Astrocyte of the spinal cord (primary cell): ENCODE measurements around the gene PDPK1.
"Not testable (repeated sequence)": the region's sequence is repeated elsewhere in the genome, so short reads cannot be mapped to it uniquely, and the experiment has no call there.

ENCODE experiments used
- DNase-seq: peaks from one replicate; pipeline ENCODE4 v3.0.0; 2011; ENCODE audit warnings: low read depth, low spot score
- H3K4me3 ChIP-seq: 2 replicates; pipeline ENCODE4 v1.5.1; 2011; ENCODE audit warnings: low read depth, mild to moderate bottlenecking, low read length, moderate library complexity
- in situ Hi-C: cut with HindIII; loops from 2 replicates; pipeline ENCODE4 v1.10.0; 2017; ENCODE audit warnings: low sequenced_read_pairs
- TF ChIP-seq, protein P1 (sequence below): IDR thresholded peaks from 2 replicates; pipeline ENCODE4 v1.5.1; 2012; ENCODE audit warnings: low read depth, mild to moderate bottlenecking, low read length, inconsistent platforms

PDPK1 gene

DNA sequence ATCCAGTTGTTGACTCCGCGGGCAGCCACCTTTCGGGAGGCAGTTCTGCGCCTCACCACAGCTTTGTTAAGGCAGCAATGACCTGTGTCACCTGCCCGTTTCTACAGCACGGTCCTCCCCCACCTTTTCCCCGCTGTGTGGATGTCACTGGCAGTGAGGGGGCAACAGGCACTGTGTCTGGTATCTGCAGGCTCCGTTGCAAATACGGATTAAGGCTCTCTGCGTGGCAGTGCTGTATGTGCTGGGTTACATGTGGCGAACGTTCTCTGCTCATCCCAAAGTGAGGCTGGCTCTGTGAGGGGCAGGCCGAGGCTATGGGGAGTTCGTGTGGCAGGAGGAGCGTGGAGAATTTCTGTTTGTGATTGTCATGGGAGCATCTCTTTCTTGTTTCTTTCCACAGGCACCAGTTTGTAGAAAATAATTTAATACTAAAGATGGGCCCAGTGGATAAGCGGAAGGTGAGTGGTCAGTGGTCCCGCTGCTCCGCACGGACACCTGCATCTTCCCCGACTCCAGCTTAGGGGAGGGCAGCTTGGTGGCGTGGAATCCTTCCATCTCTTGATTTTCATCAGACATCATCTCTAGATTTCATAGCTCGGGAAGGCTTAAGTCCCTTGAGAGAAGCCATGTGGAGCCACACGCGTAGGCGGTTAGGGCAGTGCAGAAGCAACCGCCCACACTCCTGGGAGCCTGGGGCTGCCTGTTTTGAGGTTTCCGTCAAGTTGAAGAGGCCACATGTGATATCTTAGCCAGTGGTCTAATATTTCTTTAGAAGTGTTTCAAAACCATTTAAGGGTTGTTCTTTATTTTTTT lies 57.8 kb downstream of the PDPK1 start:
- in situ Hi-C loops, result no loop called here
- TF ChIP-seq, protein P1, sequence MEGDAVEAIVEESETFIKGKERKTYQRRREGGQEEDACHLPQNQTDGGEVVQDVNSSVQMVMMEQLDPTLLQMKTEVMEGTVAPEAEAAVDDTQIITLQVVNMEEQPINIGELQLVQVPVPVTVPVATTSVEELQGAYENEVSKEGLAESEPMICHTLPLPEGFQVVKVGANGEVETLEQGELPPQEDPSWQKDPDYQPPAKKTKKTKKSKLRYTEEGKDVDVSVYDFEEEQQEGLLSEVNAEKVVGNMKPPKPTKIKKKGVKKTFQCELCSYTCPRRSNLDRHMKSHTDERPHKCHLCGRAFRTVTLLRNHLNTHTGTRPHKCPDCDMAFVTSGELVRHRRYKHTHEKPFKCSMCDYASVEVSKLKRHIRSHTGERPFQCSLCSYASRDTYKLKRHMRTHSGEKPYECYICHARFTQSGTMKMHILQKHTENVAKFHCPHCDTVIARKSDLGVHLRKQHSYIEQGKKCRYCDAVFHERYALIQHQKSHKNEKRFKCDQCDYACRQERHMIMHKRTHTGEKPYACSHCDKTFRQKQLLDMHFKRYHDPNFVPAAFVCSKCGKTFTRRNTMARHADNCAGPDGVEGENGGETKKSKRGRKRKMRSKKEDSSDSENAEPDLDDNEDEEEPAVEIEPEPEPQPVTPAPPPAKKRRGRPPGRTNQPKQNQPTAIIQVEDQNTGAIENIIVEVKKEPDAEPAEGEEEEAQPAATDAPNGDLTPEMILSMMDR, result no peak
- DNase-seq, result no peak
- no peak overlapping the region for H3K4me3 ChIP-seq

DNA sequence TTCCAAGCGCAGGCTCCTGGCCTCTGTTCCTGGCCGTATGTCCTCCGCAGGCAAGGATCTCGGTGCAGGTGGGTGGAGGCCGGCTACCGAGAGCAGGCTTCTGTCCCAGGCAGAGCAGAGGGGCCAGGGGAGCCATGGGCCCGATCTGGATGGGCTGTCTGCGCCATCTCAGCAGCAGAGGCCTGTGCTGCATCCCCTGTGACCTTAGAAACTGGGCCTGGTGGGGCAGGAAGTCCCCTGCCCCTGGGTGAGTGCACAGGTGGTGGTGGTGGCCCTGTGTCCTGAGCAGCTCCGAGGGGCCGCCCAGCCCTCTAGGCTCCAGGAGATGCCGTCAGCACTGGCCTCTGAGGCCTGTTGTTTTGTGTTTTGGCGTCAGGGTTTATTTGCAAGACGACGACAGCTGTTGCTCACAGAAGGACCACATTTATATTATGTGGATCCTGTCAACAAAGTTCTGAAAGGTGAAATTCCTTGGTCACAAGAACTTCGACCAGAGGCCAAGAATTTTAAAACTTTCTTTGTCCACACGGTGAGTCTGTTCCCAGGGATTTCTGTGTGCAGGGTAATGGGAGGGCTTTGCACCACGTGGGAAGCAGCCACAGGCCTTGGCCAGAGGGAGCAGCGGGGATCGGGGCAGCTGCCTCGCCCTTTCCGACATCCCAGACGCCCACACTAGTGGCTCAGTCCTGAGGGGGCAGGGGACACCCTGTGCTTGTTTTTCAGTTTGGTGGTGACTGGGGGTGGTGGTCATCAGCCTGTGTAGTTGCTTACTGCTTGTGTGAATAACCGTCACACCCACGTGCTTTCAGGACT lies 59.1 kb downstream of the PDPK1 start:
- H3K4me3 ChIP-seq, result no peak overlapping the region
- DNase-seq, result no peak
- TF ChIP-seq, protein P1, result no peak
- in situ Hi-C loops, result no loop called here

DNA sequence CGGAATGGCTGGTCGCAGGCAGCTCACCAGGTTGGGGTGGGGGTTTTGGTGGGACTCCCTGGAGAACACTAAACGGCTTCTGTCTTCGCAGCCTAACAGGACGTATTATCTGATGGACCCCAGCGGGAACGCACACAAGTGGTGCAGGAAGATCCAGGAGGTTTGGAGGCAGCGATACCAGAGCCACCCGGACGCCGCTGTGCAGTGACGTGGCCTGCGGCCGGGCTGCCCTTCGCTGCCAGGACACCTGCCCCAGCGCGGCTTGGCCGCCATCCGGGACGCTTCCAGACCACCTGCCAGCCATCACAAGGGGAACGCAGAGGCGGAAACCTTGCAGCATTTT lies 59.7 kb downstream of the PDPK1 start:
- in situ Hi-C loops, result no loop called here
- no peak overlapping the region for H3K4me3 ChIP-seq
- DNase-seq, result no peak
- TF ChIP-seq, protein P1, result no peak

DNA sequence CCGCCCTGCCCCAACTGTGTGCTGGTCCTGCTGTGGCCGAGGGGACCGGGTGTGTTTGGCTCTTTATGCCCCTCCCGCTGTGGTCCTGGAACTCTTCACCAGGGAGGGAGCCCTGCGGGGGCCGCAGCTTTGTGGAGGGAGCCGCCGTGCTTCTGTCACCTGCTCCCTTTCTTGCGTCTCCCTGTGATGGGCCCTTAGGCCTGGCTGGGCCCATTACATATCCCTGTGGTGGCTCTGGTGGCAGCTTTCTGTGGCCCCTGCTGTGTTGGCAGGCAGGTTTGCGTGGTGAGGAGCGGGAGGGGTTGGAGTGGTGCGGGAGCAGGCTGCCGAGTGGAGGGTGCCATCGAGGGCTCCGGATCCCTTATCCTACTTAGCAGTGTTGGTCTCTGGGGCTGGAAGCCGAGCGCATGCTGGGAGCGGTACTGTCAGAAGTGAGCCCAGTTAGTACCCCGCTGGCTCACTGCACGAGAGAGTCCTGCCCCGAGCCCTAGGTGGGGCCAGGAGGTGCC lies 60.4 kb downstream of the PDPK1 start:
- in situ Hi-C loops, result no loop called here
- TF ChIP-seq, protein P1, result no peak
- H3K4me3 ChIP-seq, result no peak overlapping the region
- DNase-seq, result no peak

DNA sequence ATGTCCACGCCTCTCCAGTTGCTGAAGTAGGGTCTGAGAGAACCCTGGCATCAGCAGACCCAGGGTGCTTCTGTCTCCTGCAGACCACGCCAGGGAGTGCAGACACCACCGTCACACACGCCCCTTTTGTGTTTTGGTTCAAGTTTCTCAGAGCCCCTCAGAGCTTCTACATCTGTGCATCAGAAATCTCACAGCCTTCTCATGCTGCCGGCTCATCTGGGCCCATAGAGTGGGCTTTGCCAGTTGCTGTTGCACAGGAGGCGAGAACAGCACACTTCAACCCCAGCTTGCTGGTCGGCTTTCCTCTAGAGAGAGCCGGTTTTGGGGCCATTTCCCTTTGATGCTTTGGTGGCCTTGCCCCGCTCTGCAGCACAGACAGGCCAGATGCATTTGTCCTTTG lies 60.9 kb downstream of the PDPK1 start:
- in situ Hi-C loops, result no loop called here
- no peak overlapping the region for H3K4me3 ChIP-seq
- TF ChIP-seq, protein P1, result no peak
- DNase-seq, result no peak

DNA sequence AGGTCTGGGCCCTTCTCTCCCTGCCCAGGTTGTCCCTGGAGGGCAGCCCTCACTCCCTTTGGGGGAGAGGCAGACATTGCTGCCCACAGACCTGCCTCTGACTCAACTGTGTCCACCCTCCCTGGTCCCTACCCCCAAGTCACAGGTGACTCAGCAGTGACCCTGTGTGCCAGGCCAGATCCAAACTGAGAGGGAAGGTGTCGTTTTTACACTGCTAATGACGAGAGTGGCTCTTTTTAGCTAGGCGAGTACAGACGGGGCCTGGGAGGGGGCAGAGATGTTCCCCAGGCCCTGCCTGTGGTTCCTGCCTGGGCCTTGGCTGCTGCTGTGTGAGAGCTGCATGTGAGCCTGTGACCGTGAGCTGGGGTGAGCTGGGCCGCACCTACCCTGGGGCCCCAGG lies 61.3 kb downstream of the PDPK1 start:
- H3K4me3 ChIP-seq, in situ Hi-C loops, DNase-seq: not testable (repeated sequence)

DNA sequence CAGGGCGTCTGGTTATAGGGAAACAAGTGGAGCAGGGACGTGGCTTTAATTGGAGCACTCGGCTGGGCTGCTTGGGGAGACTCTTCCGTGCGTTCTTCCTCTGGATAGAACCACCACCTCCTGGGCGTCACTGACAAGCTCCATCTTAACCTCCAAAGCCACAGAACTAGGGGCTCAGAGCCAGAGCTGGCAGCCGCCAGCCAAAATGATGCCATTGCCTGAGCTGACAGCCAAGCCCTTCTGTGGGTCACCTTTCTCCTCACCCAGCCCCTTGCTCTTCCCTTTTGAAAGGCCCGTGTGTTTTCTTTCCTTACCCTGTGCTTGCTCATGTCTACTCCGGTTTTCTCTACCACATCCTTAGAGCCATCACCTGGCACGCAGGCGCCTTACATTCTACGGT lies 62.0 kb downstream of the PDPK1 start:
- H3K4me3 ChIP-seq, DNase-seq, in situ Hi-C loops: not testable (repeated sequence)

DNA sequence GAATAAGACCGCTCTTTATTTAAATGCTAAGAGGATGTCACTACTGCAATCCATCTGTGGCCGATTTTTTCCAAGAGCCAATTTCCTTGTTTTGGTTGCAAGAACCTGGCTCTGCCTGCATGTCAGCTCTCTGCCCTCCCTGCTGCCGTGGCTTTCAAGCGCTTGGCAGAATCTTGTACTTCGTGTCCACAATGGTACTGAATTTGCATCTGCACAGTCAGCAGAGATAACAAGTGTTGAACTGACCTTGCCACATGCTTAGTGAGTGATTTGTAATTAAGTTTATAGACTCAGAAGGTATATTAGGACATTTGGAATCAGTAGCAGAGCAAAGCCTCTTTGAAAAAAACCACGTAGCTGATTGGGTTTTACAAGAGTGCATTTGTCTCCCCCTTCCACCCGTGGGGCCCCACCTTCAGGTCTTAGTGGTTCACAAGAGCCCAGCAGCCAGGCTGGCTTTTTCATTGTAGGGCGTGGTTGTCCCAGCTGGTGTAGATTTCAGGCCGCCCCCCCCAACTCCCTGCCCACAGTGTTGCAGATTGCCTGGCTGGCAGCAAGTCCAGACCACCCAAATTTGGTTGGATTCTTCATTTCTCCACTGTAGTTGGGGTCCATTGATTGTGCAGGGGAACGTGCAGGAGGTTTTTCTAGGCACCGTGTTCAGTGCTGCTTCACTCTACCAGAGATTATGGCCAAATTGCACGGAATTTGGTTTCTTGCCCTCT lies 63.6 kb downstream of the PDPK1 start:
- DNase-seq, in situ Hi-C loops, H3K4me3 ChIP-seq: not testable (repeated sequence)

DNA sequence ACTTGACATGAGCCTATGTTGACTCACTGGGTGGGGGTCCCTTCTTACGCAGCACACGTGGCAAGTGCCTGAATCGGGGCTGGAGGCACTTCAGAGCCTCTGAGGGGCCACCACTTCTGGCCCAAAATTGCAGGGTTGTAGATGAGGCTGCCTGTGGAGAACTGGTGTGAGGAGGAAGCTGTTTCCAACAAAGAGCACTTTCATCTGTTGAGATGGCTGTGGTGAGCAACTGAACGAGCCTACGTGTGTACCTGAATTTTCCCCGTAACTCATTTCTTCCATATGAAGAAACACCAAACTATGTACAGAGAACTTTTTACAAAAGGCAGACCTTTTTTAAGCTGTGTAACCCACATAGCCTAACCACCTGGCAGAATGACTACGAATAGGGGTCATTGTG lies 64.4 kb downstream of the PDPK1 start:
- DNase-seq, H3K4me3 ChIP-seq, in situ Hi-C loops: not testable (repeated sequence)
